WTC11 (cell line): ENCODE results near the gene CTTN. TPM values are rescaled to one million over a fixed set of nuclear protein-coding genes. Genes with fewer than 3 reads are reported as not detected.
A peak's percentile ranks its signal among the peaks of the same experiment; 100 is the strongest.

Experiments
- ATAC-seq: fragments of 200-7000 bp; cut with Tn5 transposase; 2 replicates; pipeline ENCODE4 v1.10.0; 2021; ENCODE audit warnings: mild to moderate bottlenecking, moderate library complexity
- CTCF ChIA-PET: fragments of 300-600 bp; sonication (Branson Sonifier 250); formaldehyde crosslinking; loops from one replicate; lab custom pipeline; 2021; ENCODE audit warnings: antibody characterized with exemption; lab: Charles Lee
- POLR2A ChIA-PET: fragments of 350-600 bp; sonication (Branson Sonifier 250); formaldehyde crosslinking; loops from one replicate; lab custom pipeline; 2021; ENCODE audit warnings: antibody characterized with exemption; lab: Charles Lee
- DNase-seq: peaks from one replicate; pipeline ENCODE4 v3.0.0; 2021; ENCODE audit warnings: low spot score
- H3K27ac Mint-ChIP-seq: 2 replicates; pipeline ENCODE4 v1.8.0; 2021; ENCODE audit warnings: mixed read lengths
- H3K27me3 Mint-ChIP-seq: 2 replicates; pipeline ENCODE4 v1.8.0; 2021; ENCODE audit warnings: low read depth, mild to moderate bottlenecking, moderate library complexity, mixed read lengths
- H3K36me3 Mint-ChIP-seq: 2 replicates; pipeline ENCODE4 v1.8.0; 2021; ENCODE audit warnings: mixed read lengths
- H3K4me1 Mint-ChIP-seq: 2 replicates; pipeline ENCODE4 v1.8.0; 2022; ENCODE audit warnings: mixed read lengths
- H3K4me3 Mint-ChIP-seq: 2 replicates; pipeline ENCODE4 v1.8.0; 2021; ENCODE audit warnings: mild to moderate bottlenecking, moderate library complexity, mixed read lengths
- H3K9me3 Mint-ChIP-seq: 2 replicates; pipeline ENCODE4 v1.8.0; 2021; ENCODE audit warnings: mixed read lengths
- CREB1 ChIP-seq: sonication (generic); formaldehyde crosslinking; IDR thresholded peaks from 2 replicates; pipeline ENCODE4 v1.8.0; 2023; ENCODE audit warnings: mild to moderate bottlenecking, missing genetic modification reagents
- ESRRA ChIP-seq: sonication (generic); formaldehyde crosslinking; IDR thresholded peaks from 2 replicates; pipeline ENCODE4 v1.8.1; 2022; ENCODE audit warnings: mild to moderate bottlenecking, missing genetic modification reagents, borderline replicate concordance
- FOXP1 ChIP-seq: sonication (generic); formaldehyde crosslinking; IDR thresholded peaks from 2 replicates; pipeline ENCODE4 v1.8.0; 2022; ENCODE audit warnings: missing genetic modification reagents, mild to moderate bottlenecking, moderate library complexity, borderline replicate concordance
- HMGA2 ChIP-seq: fragments of 250-450 bp; sonication (Bioruptor Pico); IDR thresholded peaks from 2 replicates; pipeline ENCODE4 v1.4.0; 2021; ENCODE audit warnings: mild to moderate bottlenecking, moderate library complexity
- IRF1 ChIP-seq: sonication (generic); formaldehyde crosslinking; IDR thresholded peaks from 2 replicates; pipeline ENCODE4 v1.8.0; 2023; ENCODE audit warnings: missing genetic modification reagents
- MAX ChIP-seq: sonication (generic); formaldehyde crosslinking; IDR thresholded peaks from 2 replicates; pipeline ENCODE4 v1.8.0; 2022; ENCODE audit warnings: mild to moderate bottlenecking, missing genetic modification reagents
- MYBL2 ChIP-seq: sonication (generic); formaldehyde crosslinking; IDR thresholded peaks from 2 replicates; pipeline ENCODE4 v1.8.1; 2023; ENCODE audit warnings: mild to moderate bottlenecking, moderate library complexity, missing genetic modification reagents
- NR3C1 ChIP-seq: sonication (generic); formaldehyde crosslinking; conservative IDR thresholded peaks from 2 replicates; pipeline ENCODE4 v1.8.1; 2023; ENCODE audit warnings: low read depth, mild to moderate bottlenecking, missing genetic modification reagents
- PREB ChIP-seq: sonication (generic); formaldehyde crosslinking; IDR thresholded peaks from 2 replicates; pipeline ENCODE4 v1.8.1; 2022; ENCODE audit warnings: mild to moderate bottlenecking, missing genetic modification reagents, moderate library complexity, borderline replicate concordance
- SP1 ChIP-seq: sonication (generic); formaldehyde crosslinking; conservative IDR thresholded peaks from 2 replicates; pipeline ENCODE4 v1.8.1; 2022; ENCODE audit warnings: missing genetic modification reagents
- ZNF317 ChIP-seq: sonication (generic); formaldehyde crosslinking; IDR thresholded peaks from 2 replicates; pipeline ENCODE4 v1.8.1; 2023; ENCODE audit warnings: low read depth, mild to moderate bottlenecking, moderate library complexity, missing genetic modification reagents, borderline replicate concordance
- ZNF423 ChIP-seq: fragments of 250-450 bp; sonication (Bioruptor Pico); IDR thresholded peaks from 2 replicates; pipeline ENCODE4 v2.1.2; 2022; ENCODE audit warnings: mild to moderate bottlenecking, moderate library complexity
- total RNA-seq: library from RNA; stranded (reverse); gene quantifications from 3 replicates; pipeline ENCODE4 v1.2.3, GENCODE V29; 2021
- TF ChIP-seq, protein P1 (sequence below): sonication (generic); formaldehyde crosslinking; IDR thresholded peaks from 2 replicates; pipeline ENCODE4 v1.8.1; 2023; ENCODE audit warnings: mild to moderate bottlenecking, missing genetic modification reagents, moderate library complexity
- TF ChIP-seq, protein P2 (sequence below): sonication (generic); formaldehyde crosslinking; IDR thresholded peaks from 2 replicates; pipeline ENCODE4 v1.8.0; 2022; ENCODE audit warnings: missing genetic modification reagents
- TF ChIP-seq, protein P3 (sequence below): sonication (generic); formaldehyde crosslinking; IDR thresholded peaks from 2 replicates; pipeline ENCODE4 v1.8.1; 2022; ENCODE audit warnings: low read depth, mild to moderate bottlenecking, moderate library complexity, missing genetic modification reagents, borderline replicate concordance

Gene CTTN
- total RNA-seq, 1 experiment from 2014 or later, result 281 TPM

- Mint-ChIP-seq H3K9me3 (no peaks in the 10 kb centered on the region), H3K27ac (no peak overlapping the region), H3K4me3 (peak overlapping the region; percentile 77), H3K27me3 (no peaks in the 10 kb centered on the region), H3K4me1 (peaks cover 34% of the 10 kb centered on the region), H3K36me3 (peaks cover 12% of the 10 kb centered on the region)
- no peak for TF ChIP-seq HMGA2 (CRISPR knock-in tag)
- 0 out of 2 replicates have a peak, but pooled peaks have one; percentile 19 for TF ChIP-seq FOXP1 (CRISPR knock-in tag)
- CTCF ChIA-PET, result interaction anchor here (0.5 to 2.1 kb wide), 8 partner anchors 21 to 1415 kb away, joined by 3 to 7 read pairs (median 4); no protein-coding TSS in a partner anchor
- POLR2A ChIA-PET, result interaction anchor here (0.5 to 0.9 kb wide), 3 partner anchors 13 to 43 kb away, joined by 4 to 7 read pairs (median 5); no protein-coding TSS in a partner anchor
- no peak for DNase-seq
- ATAC-seq, result no peak
These were observed 728 bp downstream of the CTTN start for GRCh38 chr11:70398834-70399680.

DNA sequence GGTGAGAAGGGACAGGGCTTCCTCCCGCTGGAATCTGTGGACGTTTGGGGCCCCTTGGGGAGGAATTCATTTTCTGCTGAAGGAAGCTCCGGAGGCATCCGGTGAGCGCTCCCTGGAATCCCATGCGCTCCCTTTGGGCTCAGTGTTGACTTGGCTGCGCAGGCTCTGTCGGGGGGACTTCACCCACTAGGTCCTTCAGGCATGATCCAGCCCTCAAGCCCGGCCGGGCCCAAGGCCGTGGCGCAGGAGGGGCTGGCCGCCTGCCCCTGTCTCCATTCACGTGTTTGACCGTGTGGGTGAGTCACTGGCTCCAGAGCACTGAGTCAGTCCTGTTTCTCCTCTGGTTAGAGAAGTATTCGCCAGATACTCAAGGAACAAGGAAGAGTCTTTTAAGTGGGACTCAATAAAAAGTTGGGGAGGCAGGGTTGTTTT, 1.4 kb downstream of the CTTN start:
- peak overlapping the region; percentile 77 for H3K4me3 Mint-ChIP-seq
- ATAC-seq (peak; percentile 19), DNase-seq (peak; percentile 48)
- peak overlapping the region; percentile 61 for H3K27ac Mint-ChIP-seq
- peaks cover 36% of the 10 kb centered on the region for H3K4me1 Mint-ChIP-seq
- ChIA-PET CTCF (interaction anchor here (0.5 to 2.1 kb wide), 5 partner anchors 22 to 1410 kb away, joined by 3 to 7 read pairs (median 3); no protein-coding TSS in a partner anchor), POLR2A (interaction anchor here (0.5 to 0.6 kb wide), 2 partner anchors 19 to 42 kb away, joined by 5 to 7 read pairs; no protein-coding TSS in a partner anchor)
- H3K9me3 Mint-ChIP-seq, result no peaks in the 10 kb centered on the region
- no peak for TF ChIP-seq CREB1 (CRISPR knock-in tag)
- TF ChIP-seq ZNF423 (CRISPR knock-in tag), result no peak
- TF ChIP-seq NR3C1 (CRISPR knock-in tag), result no peak
- no peaks in the 10 kb centered on the region for H3K27me3 Mint-ChIP-seq
- peaks cover 12% of the 10 kb centered on the region for H3K36me3 Mint-ChIP-seq

DNA sequence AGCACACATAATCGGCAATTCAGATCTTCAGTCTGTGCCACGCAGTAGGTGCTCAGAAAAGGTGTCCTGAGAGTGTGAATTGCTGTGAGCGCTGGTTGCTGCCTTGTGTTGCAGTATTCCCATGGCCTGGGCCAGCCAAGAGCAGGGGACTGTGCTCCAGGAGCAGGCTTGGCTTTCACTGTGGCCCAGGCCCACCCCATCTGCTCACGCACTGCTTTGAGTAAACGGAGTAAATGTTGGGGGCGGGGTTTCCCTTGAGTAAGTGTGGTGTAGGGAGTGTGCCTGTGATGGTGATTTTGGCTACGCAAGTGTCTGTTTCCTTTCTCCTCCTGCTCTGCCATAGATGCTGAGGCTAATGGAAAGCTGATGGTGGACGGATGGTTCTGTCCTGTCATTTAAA, 2.3 kb downstream of the CTTN start:
- H3K4me1 Mint-ChIP-seq, result peaks cover 36% of the 10 kb centered on the region

DNA sequence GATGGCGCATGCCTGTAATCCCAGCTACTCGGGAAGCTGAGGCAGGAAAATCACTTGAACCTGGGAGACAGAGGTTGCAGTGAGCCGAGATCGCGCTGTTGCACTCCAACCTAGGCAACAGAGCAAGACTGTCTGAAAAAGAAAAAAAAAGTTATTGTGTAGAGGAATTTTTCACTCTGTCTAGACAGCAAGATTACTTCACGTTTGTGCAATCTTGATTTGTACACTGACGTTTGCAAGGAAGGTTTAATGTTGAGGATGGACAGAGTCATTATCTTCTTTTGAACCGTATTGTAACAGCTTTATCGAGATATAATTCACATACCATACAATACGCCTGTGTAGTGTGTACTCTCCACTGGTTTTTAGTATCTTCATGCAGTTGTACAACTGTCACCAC, 3.7 kb downstream of the CTTN start:
- CTCF ChIA-PET, result no interaction called here
- peak overlapping the region; percentile 87; the same call in 1 of the 2 replicates for H3K27ac Mint-ChIP-seq
- TF ChIP-seq ZNF317 (CRISPR knock-in tag) (no peak), PREB (CRISPR knock-in tag) (no peak), IRF1 (no peak)
- TF ChIP-seq, protein P1, sequence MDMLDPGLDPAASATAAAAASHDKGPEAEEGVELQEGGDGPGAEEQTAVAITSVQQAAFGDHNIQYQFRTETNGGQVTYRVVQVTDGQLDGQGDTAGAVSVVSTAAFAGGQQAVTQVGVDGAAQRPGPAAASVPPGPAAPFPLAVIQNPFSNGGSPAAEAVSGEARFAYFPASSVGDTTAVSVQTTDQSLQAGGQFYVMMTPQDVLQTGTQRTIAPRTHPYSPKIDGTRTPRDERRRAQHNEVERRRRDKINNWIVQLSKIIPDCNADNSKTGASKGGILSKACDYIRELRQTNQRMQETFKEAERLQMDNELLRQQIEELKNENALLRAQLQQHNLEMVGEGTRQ (CRISPR knock-in tag), result no peak
- TF ChIP-seq, protein P2, sequence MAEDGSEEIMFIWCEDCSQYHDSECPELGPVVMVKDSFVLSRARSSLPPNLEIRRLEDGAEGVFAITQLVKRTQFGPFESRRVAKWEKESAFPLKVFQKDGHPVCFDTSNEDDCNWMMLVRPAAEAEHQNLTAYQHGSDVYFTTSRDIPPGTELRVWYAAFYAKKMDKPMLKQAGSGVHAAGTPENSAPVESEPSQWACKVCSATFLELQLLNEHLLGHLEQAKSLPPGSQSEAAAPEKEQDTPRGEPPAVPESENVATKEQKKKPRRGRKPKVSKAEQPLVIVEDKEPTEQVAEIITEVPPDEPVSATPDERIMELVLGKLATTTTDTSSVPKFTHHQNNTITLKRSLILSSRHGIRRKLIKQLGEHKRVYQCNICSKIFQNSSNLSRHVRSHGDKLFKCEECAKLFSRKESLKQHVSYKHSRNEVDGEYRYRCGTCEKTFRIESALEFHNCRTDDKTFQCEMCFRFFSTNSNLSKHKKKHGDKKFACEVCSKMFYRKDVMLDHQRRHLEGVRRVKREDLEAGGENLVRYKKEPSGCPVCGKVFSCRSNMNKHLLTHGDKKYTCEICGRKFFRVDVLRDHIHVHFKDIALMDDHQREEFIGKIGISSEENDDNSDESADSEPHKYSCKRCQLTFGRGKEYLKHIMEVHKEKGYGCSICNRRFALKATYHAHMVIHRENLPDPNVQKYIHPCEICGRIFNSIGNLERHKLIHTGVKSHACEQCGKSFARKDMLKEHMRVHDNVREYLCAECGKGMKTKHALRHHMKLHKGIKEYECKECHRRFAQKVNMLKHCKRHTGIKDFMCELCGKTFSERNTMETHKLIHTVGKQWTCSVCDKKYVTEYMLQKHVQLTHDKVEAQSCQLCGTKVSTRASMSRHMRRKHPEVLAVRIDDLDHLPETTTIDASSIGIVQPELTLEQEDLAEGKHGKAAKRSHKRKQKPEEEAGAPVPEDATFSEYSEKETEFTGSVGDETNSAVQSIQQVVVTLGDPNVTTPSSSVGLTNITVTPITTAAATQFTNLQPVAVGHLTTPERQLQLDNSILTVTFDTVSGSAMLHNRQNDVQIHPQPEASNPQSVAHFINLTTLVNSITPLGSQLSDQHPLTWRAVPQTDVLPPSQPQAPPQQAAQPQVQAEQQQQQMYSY, result no peak
- TF ChIP-seq, all 79 proteins: peak for 0
- Mint-ChIP-seq H3K36me3 (peaks cover 15% of the 10 kb centered on the region), H3K9me3 (no peaks in the 10 kb centered on the region), H3K4me3 (no peak overlapping the region), H3K27me3 (no peaks in the 10 kb centered on the region), H3K4me1 (peaks cover 36% of the 10 kb centered on the region)
- DNase-seq (no peak), ATAC-seq (no peak)
- POLR2A ChIA-PET, result no interaction called here

More for the DNA sequence above, 2.3 kb downstream of the CTTN start:
- peak; percentile 46 for DNase-seq
- ChIA-PET CTCF (interaction anchor here (2.1 kb wide), 1 partner anchor 22 kb away, joined by 7 read pairs; no protein-coding TSS in a partner anchor), POLR2A (no interaction called here)
- H3K27ac Mint-ChIP-seq, result peak overlapping the region; percentile 65; the same call in 1 of the 2 replicates
- peak; percentile 24 for ATAC-seq
- H3K27me3 Mint-ChIP-seq, result no peaks in the 10 kb centered on the region
- peaks cover 13% of the 10 kb centered on the region for H3K36me3 Mint-ChIP-seq
- TF ChIP-seq ESRRA (CRISPR knock-in tag), result no peak
- no peak for TF ChIP-seq MYBL2
- TF ChIP-seq PREB (CRISPR knock-in tag), result no peak
- TF ChIP-seq, protein P3, sequence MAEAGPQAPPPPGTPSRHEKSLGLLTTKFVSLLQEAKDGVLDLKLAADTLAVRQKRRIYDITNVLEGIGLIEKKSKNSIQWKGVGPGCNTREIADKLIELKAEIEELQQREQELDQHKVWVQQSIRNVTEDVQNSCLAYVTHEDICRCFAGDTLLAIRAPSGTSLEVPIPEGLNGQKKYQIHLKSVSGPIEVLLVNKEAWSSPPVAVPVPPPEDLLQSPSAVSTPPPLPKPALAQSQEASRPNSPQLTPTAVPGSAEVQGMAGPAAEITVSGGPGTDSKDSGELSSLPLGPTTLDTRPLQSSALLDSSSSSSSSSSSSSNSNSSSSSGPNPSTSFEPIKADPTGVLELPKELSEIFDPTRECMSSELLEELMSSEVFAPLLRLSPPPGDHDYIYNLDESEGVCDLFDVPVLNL, result no peak
- TF ChIP-seq MAX (CRISPR knock-in tag), result no peak
- TF ChIP-seq SP1 (CRISPR knock-in tag), result no peak
- H3K4me3 Mint-ChIP-seq, result peak overlapping the region; percentile 77
- H3K9me3 Mint-ChIP-seq, result no peaks in the 10 kb centered on the region
